Large intestine (tissue), 3 donors: ENCODE data around the gene GTF2IRD1. TPM values are rescaled to one million over a fixed set of nuclear protein-coding genes. Genes with fewer than 3 reads are reported as not detected.
"Not testable (repeated sequence)": the region's sequence is repeated elsewhere in the genome, so short reads cannot be mapped to it uniquely, and the experiment has no call there.

Experiments
- DNase-seq, 2 donors: peaks; one replicate each; pipeline versions ENCODE4 v3.0.0 to v3.0.0-alpha.2; 2013
- H3K27ac ChIP-seq: one replicate; pipeline ENCODE4 v1.5.1; 2013; ENCODE audit warnings: low read length
- H3K27me3 ChIP-seq: 2 replicates; pipeline ENCODE4 v1.6.1; 2013; ENCODE audit warnings: low read length; ENCODE audit not compliant: control insufficient read depth, insufficient read depth
- H3K36me3 ChIP-seq: 2 replicates; pipeline ENCODE4 v1.6.1; 2013; ENCODE audit warnings: low read length; ENCODE audit not compliant: control insufficient read depth, insufficient read depth
- H3K4me1 ChIP-seq: one replicate; pipeline ENCODE4 v1.6.1; 2013; ENCODE audit warnings: low read length; ENCODE audit not compliant: control insufficient read depth, insufficient read depth
- H3K4me3 ChIP-seq: one replicate; pipeline ENCODE4 v1.5.1; 2013; ENCODE audit warnings: low read length
- H3K9me3 ChIP-seq: one replicate; pipeline ENCODE4 v1.6.1; 2013; ENCODE audit warnings: mild to moderate bottlenecking, low read depth, low read length, moderate library complexity; ENCODE audit not compliant: control insufficient read depth
- WGBS: methylation state at CpG from one replicate; pipeline ENCODE4 v1.1.5; 2013; ENCODE audit warnings: low lambda C conversion rate; ENCODE audit not compliant: insufficient coverage; 5-methylcytosine and 5-hydroxymethylcytosine counted together
- polyA plus RNA-seq: library from polyadenylated mRNA; unstranded; fragments of 120-200 nt; gene quantifications from one replicate; pipeline ENCODE4 v1.2.1, GENCODE V29; 2013

Gene GTF2IRD1
- polyA plus RNA-seq, 1 donor = 51.2 TPM

- no CpG with 5 or more reads among the region's 5 CpGs for WGBS
- H3K36me3 ChIP-seq, H3K9me3 ChIP-seq, H3K4me1 ChIP-seq, H3K4me3 ChIP-seq, H3K27ac ChIP-seq, H3K27me3 ChIP-seq, DNase-seq: not testable (repeated sequence)
Measured at GRCh38 chr7:74411571-74411970, 42.1 kb upstream of the GTF2IRD1 start.

- no peaks in the 10 kb centered on the region for H3K36me3 ChIP-seq
- H3K4me1 ChIP-seq = no peaks in the 10 kb centered on the region
- H3K27me3 ChIP-seq = no peaks in the 10 kb centered on the region
- H3K27ac ChIP-seq = no peak overlapping the region
- DNase-seq = no peak
- H3K9me3 ChIP-seq = no peaks in the 10 kb centered on the region
- H3K4me3 ChIP-seq = no peak overlapping the region
- WGBS = no CpG with 5 or more reads among the region's 4 CpGs
Measured at GRCh38 chr7:74412056-74412455, 41.6 kb upstream of the GTF2IRD1 start.

GRCh38 chr7:74412603-74413002 is 41.1 kb upstream of the GTF2IRD1 start:
- 77% methylated on average over 2 of the region's 3 CpGs for WGBS
- Histone ChIP-seq H3K9me3 (no peaks in the 10 kb centered on the region), H3K27me3 (no peaks in the 10 kb centered on the region), H3K4me3 (no peak overlapping the region), H3K36me3 (no peaks in the 10 kb centered on the region), H3K4me1 (no peaks in the 10 kb centered on the region), H3K27ac (no peak overlapping the region)
- no peak for DNase-seq

- not testable (repeated sequence) for H3K4me3 ChIP-seq, H3K27ac ChIP-seq, H3K4me1 ChIP-seq, H3K36me3 ChIP-seq, H3K27me3 ChIP-seq, DNase-seq, H3K9me3 ChIP-seq
- WGBS = no CpG with 5 or more reads among the region's 7 CpGs
Measured at GRCh38 chr7:74414595-74415333, 38.9 kb upstream of the GTF2IRD1 start.

GRCh38 chr7:74417419-74417971 is 36.2 kb upstream of the GTF2IRD1 start:
- no peak overlapping the region for H3K27ac ChIP-seq
- no peaks in the 10 kb centered on the region for H3K4me1 ChIP-seq
- H3K36me3 ChIP-seq = no peaks in the 10 kb centered on the region
- DNase-seq = peak; percentile 39 to 44
- no peak overlapping the region for H3K4me3 ChIP-seq
- H3K27me3 ChIP-seq = no peaks in the 10 kb centered on the region
- no peaks in the 10 kb centered on the region for H3K9me3 ChIP-seq
- no CpG with 5 or more reads among the region's 16 CpGs for WGBS

- H3K27me3 ChIP-seq = no peaks in the 10 kb centered on the region
- H3K36me3 ChIP-seq = no peaks in the 10 kb centered on the region
- no peaks in the 10 kb centered on the region for H3K9me3 ChIP-seq
- no peaks in the 10 kb centered on the region for H3K4me1 ChIP-seq
- no CpG with 5 or more reads among the region's 8 CpGs for WGBS
- no peak overlapping the region for H3K4me3 ChIP-seq
- no peak overlapping the region for H3K27ac ChIP-seq
- no peak for DNase-seq
Measured at GRCh38 chr7:74418076-74418475, 35.6 kb upstream of the GTF2IRD1 start.

GRCh38 chr7:74418538-74418937 is 35.2 kb upstream of the GTF2IRD1 start:
- no peak overlapping the region for H3K4me3 ChIP-seq
- H3K27ac ChIP-seq = no peak overlapping the region
- WGBS = no CpG with 5 or more reads among the region's 10 CpGs
- H3K4me1 ChIP-seq = no peaks in the 10 kb centered on the region
- H3K36me3 ChIP-seq = no peaks in the 10 kb centered on the region
- H3K27me3 ChIP-seq = no peaks in the 10 kb centered on the region
- DNase-seq = no peak
- H3K9me3 ChIP-seq = no peaks in the 10 kb centered on the region

GRCh38 chr7:74419232-74419631 is 34.5 kb upstream of the GTF2IRD1 start:
- H3K4me1 ChIP-seq, H3K4me3 ChIP-seq, H3K36me3 ChIP-seq, H3K27ac ChIP-seq, DNase-seq, H3K27me3 ChIP-seq, H3K9me3 ChIP-seq: not testable (repeated sequence)
- WGBS = no CpG with 5 or more reads among the region's 4 CpGs

GRCh38 chr7:74420006-74420405 is 33.7 kb upstream of the GTF2IRD1 start:
- Histone ChIP-seq H3K36me3 (no peaks in the 10 kb centered on the region), H3K9me3 (no peaks in the 10 kb centered on the region), H3K4me1 (no peaks in the 10 kb centered on the region), H3K27me3 (no peaks in the 10 kb centered on the region), H3K4me3 (no peak overlapping the region), H3K27ac (no peak overlapping the region)
- no peak for DNase-seq
- WGBS = 100% methylated on average over 1 of the region's 4 CpGs

GRCh38 chr7:74424291-74424880 is 29.3 kb upstream of the GTF2IRD1 start:
- no peaks in the 10 kb centered on the region for H3K9me3 ChIP-seq
- no peaks in the 10 kb centered on the region for H3K4me1 ChIP-seq
- no peak for DNase-seq
- WGBS = no CpG with 5 or more reads among the region's 10 CpGs
- H3K27ac ChIP-seq = no peak overlapping the region
- no peak overlapping the region for H3K4me3 ChIP-seq
- no peaks in the 10 kb centered on the region for H3K27me3 ChIP-seq
- H3K36me3 ChIP-seq = no peaks in the 10 kb centered on the region

GRCh38 chr7:74428023-74428422 is 25.7 kb upstream of the GTF2IRD1 start:
- no peaks in the 10 kb centered on the region for H3K4me1 ChIP-seq
- no peak overlapping the region for H3K27ac ChIP-seq
- no peaks in the 10 kb centered on the region for H3K36me3 ChIP-seq
- no peak overlapping the region for H3K4me3 ChIP-seq
- no peaks in the 10 kb centered on the region for H3K27me3 ChIP-seq
- no peaks in the 10 kb centered on the region for H3K9me3 ChIP-seq
- WGBS = no CpG with 5 or more reads among the region's 4 CpGs
- DNase-seq = no peak
